ENCODE measurements around the gene NDUFB1.
A peak's percentile ranks its signal among the peaks of the same experiment; 100 is the strongest.

The NDUFB1 gene

GRCh38 chr14:92121670-92122350 lies at the start of gene NDUFB1, which contains the start of gene CPSF2:
Gene NDUFB1, minus strand, starts transcription at chr14:92121706. Its CDS starts 4,069 bp downstream, at chr14:92117637.
Gene CPSF2, plus strand, starts transcription at chr14:92121969. Its CDS starts 9,016 bp downstream, at chr14:92130985.
- peak; percentile 68 to 70 for DNase-seq (ENCODE audit: low read depth in 2 of 2)

- DNase-seq (ENCODE audit: low read depth in 2 of 2) = no peak
These were observed 43.5 kb upstream of the NDUFB1 start for GRCh38 chr14:92164958-92165357.

- no peak for DNase-seq (ENCODE audit: low read depth in 2 of 2)
These were observed 40.0 kb upstream of the NDUFB1 start for GRCh38 chr14:92161521-92161920.

DNA sequence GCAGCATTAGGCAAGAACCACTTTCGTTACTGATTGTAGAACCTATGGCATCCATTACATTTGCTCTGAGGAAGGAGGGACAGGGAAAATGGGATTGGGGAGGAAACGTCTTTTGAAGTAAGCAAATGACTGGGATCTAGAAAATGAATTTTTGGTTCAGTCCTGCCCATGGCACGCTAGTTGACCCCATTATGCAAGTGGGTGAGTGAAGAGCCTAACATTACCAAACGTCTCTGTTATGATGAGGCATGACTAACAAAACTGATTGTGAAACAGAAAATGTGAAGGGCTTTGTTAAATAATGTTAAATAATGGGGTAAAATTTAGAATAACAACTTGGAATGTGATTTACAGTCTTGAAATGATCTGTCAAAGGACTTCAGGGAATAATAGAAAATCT lies 39.1 kb upstream of the NDUFB1 start:
- no peak for DNase-seq (ENCODE audit: low read depth in 2 of 2)

GRCh38 chr14:92154283-92154942 lies 32.9 kb upstream of the NDUFB1 start:
- no peak for DNase-seq (ENCODE audit: low read depth in 2 of 2)

- no peak for DNase-seq (ENCODE audit: low read depth in 2 of 2)
These were observed 32.1 kb upstream of the NDUFB1 start for GRCh38 chr14:92153581-92153980.

DNA sequence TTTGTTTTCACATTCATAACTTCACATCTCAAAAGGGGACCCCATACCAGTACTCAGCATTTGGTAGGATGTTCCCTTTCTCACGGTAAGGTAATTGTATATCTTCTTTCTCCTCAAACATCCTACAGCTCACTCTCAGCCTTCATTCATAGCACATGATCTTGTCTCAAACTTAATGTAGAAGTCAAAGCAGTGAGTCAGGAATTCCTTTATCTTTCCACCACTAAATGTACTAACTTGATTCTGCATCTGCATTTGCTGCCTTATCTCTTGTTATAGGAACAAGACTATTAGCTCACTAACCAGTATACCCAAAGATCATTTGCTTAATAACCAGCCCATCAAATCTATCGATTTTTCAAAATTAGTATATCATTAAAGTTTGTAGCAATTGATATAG lies 23.2 kb upstream of the NDUFB1 start:
- no peak for DNase-seq (ENCODE audit: low read depth in 2 of 2)

- no peak for DNase-seq (ENCODE audit: low read depth in 2 of 2)
These were observed 22.5 kb upstream of the NDUFB1 start for GRCh38 chr14:92143962-92144361.

GRCh38 chr14:92143309-92143708 lies 21.8 kb upstream of the NDUFB1 start:
- DNase-seq (ENCODE audit: low read depth in 2 of 2) = no peak

DNA sequence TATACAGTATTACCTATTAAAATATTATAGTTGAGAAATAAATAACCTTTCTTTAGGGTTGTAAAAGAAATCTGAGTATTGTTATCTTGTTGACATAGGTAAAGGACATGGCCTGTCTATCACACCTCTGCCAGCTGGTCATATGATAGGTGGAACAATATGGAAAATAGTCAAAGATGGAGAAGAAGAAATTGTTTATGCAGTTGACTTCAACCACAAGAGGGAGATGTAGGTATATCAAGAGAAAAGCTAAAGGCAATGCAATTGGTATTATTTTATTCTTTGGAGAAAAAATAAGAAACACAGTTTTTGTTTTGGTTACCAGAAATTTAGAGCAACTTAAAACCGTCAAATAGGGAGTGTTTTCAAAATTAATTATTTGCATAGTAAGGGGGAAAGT lies 13.8 kb upstream of the NDUFB1 start:
- no peak for DNase-seq (ENCODE audit: low read depth in 2 of 2)

- DNase-seq (ENCODE audit: low read depth in 2 of 2) = no peak
These were observed 12.9 kb upstream of the NDUFB1 start for GRCh38 chr14:92134456-92134855.

- no peak for DNase-seq (ENCODE audit: low read depth in 2 of 2)
These were observed 1.3 kb upstream of the NDUFB1 start for GRCh38 chr14:92122761-92123160.

- DNase-seq (ENCODE audit: low read depth in 2 of 2) = no peak
These were observed 808 bp upstream of the NDUFB1 start for GRCh38 chr14:92122351-92122677.

DNA sequence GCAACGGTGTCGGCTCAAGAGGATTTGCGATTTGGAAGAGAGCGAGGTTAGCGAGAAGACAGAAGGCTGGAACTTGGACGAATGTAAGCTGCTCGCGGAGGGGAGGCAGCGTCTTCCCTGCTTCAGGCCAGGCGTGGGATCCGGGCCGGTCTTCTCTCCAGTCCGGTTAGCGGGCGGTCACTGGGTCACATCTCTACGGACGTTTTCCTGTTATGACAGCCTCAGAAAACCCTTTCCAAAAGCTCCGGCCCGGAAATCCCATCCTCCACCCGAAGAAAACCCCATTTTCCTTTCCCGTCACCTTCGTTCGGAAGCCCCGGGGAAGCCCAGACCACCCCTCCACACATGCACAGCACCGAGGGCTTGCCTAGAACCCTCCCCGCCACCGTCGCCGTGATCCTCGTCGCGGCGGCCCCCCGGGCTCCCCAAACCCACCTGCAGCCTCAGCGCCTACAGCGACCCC lies 268 bp downstream of the NDUFB1 start:
- DNase-seq (ENCODE audit: low read depth in 2 of 2) = no peak

GRCh38 chr14:92109490-92109889 lies 12.0 kb downstream of the NDUFB1 start:
- DNase-seq (ENCODE audit: low read depth in 2 of 2) = no peak

DNA sequence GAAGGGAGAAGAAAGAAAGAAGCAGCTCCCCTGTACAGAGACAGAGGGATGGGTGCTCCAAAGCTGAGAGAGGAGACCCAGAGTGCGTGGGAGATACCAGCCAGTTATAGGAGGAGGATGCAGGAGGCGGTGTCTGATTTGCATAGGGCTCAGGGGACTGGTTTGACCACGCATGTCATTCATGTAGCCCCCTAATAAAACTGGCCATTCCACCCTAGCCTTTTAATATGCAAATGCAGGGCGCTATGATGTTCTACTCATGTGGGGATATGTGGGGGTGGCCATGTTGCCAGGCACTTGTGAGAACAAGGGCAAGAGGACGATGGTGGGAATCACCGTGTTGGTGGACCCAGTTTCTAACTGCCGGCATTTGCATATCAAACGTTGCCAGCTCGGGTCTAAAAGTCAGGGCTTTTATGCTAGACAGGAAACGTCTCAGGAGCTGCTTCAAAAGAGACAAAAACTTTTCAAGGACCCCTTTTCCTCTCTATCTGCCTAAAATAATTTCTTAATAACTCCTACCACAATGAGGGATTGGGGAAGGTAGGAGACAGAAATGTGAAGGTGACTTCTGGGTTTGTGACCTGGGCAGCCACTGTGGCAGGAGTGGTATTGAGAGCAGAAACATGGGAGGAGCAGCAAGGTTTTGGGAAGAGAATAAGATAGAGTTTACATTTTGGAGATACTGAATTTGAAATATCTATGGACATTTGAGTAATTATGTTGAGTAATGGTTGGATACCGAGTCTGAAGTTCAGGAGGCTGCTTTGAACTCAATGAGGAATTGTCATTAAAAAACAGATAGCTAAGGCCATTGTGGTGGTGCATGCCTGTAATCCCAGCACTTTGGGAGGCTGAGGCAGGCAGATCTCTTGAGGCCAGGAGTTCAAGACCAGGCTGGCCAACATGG lies 12.9 kb downstream of the NDUFB1 start:
- DNase-seq (ENCODE audit: low read depth in 2 of 2) = no peak

- DNase-seq (ENCODE audit: low read depth in 2 of 2) = peak; percentile 93 to 94
These were observed 15.2 kb downstream of the NDUFB1 start, which contains the start of gene ATXN3 for GRCh38 chr14:92106143-92106926. Gene ATXN3, minus strand, starts transcription at chr14:92106582. Its CDS starts 30 bp downstream, at chr14:92106552.

GRCh38 chr14:92105893-92106142 lies 15.7 kb downstream of the NDUFB1 start:
- no peak for DNase-seq (ENCODE audit: low read depth in 2 of 2)

DNA sequence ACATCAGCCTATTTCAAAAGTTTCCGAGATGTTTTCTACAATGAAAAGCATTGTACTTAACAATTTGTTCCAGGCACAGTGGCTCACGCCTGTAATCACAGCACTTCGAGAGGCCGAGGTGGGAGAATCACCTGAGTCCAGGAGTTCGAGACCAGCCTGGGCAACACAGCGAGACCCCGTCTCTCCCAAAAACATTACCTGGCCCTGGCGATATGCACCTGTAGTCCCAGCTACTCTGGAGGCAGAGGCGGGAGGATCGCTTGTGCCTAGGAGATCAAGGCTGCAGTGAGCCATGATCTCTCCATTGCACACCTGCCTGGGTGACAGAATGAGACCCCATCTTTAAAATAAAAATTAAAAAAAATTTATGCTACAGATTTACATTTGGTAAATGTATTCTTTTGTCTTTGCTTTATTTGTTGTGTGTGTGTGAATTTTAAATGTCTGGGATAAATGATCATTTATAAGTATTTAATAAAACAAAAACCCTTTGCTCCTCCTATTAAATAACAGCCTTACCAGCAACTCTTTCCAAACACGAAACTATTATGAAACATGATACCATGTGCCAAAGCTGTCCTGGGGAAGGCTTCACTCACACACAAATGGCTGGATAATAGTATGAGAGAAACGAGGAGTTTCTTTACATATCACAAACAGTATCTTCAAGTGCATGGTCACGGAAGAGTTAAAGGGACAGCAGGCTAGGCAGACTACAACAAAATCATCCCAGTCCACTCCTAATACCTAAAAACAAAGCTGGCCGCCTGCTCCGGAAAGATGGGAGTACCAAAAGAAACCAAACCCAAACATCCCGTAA lies 16.2 kb downstream of the NDUFB1 start:
- DNase-seq (ENCODE audit: low read depth in 2 of 2) = no peak

GRCh38 chr14:92103363-92103989 lies 18.0 kb downstream of the NDUFB1 start:
- no peak for DNase-seq (ENCODE audit: low read depth in 2 of 2)
